GM20431 (cell line): ENCODE measurements around the gene FAM170B.

Experiments used
- in situ Hi-C: fragments of 300-500 bp; cut with MseI, MboI; formaldehyde crosslinking; loops from one replicate; pipeline ENCODE4 v1.15.0; 2020; ENCODE audit warnings: low sequenced_read_pairs; ENCODE audit not compliant: unreplicated experiment

The FAM170B gene

GRCh38 chr10:49112098-49112497 is 21.7 kb downstream of the FAM170B start:
- in situ Hi-C loops, result no loop called here

GRCh38 chr10:49111320-49111698 is 22.5 kb downstream of the FAM170B start:
- in situ Hi-C loops, result no loop called here

- in situ Hi-C loops, result no loop called here
Observed at GRCh38 chr10:49110684-49111319, 23.0 kb downstream of the FAM170B start.

- in situ Hi-C loops, result no loop called here
Observed at GRCh38 chr10:49109669-49110340, 24.0 kb downstream of the FAM170B start.

- in situ Hi-C loops, result no loop called here
Observed at GRCh38 chr10:49108656-49109055, 25.2 kb downstream of the FAM170B start.

GRCh38 chr10:49107887-49108267 is 25.9 kb downstream of the FAM170B start:
- in situ Hi-C loops, result no loop called here

- in situ Hi-C loops, result no loop called here
Observed at GRCh38 chr10:49107111-49107886, 26.5 kb downstream of the FAM170B start.

GRCh38 chr10:49106451-49106850 is 27.4 kb downstream of the FAM170B start:
- in situ Hi-C loops, result no loop called here

GRCh38 chr10:49105076-49105475 is 28.7 kb downstream of the FAM170B start:
- in situ Hi-C loops, result no loop called here

- in situ Hi-C loops, result no loop called here
Observed at GRCh38 chr10:49104323-49104722, 29.5 kb downstream of the FAM170B start.

GRCh38 chr10:49103761-49104160 is 30.1 kb downstream of the FAM170B start:
- in situ Hi-C loops, result no loop called here

- in situ Hi-C loops, result no loop called here
Observed at GRCh38 chr10:49099046-49099445, 34.8 kb downstream of the FAM170B start.

- in situ Hi-C loops, result no loop called here
Observed at GRCh38 chr10:49096890-49097445, 36.9 kb downstream of the FAM170B start.

GRCh38 chr10:49094646-49095045 is 39.2 kb downstream of the FAM170B start:
- in situ Hi-C loops, result no loop called here

- in situ Hi-C loops, result no loop called here
Observed at GRCh38 chr10:49093922-49094321, 39.9 kb downstream of the FAM170B start.

GRCh38 chr10:49092477-49092876 is 41.3 kb downstream of the FAM170B start:
- in situ Hi-C loops, result no loop called here

GRCh38 chr10:49091450-49092210 is 42.2 kb downstream of the FAM170B start:
- in situ Hi-C loops, result no loop called here

GRCh38 chr10:49090696-49091380 is 43.0 kb downstream of the FAM170B start:
- in situ Hi-C loops, result no loop called here

GRCh38 chr10:49090189-49090575 is 43.6 kb downstream of the FAM170B start:
- in situ Hi-C loops, result no loop called here
